ACC112 (cell line): ENCODE data around the gene NECTIN2.
"Not testable (repeated sequence)": the region's sequence is repeated elsewhere in the genome, so short reads cannot be mapped to it uniquely, and the experiment has no call there.

Source experiments
- H2AFZ ChIP-seq: fragments of 200-600 bp; sonication (generic); one replicate; pipeline ENCODE4 v1.6.0; 2017; ENCODE audit warnings: antibody characterized with exemption, low read length; ENCODE audit not compliant: unreplicated experiment
- H3K27ac ChIP-seq: fragments of 200-600 bp; sonication (generic); 2 replicates; pipeline ENCODE4 v1.5.1; 2014; ENCODE audit warnings: low read depth, mild to moderate bottlenecking, antibody characterized with exemption, low read length, moderate library complexity
- H3K27me3 ChIP-seq: fragments of 200-600 bp; sonication (generic); 2 replicates; pipeline ENCODE4 v1.6.1; 2014; ENCODE audit warnings: mild to moderate bottlenecking, antibody characterized with exemption, low read length, moderate library complexity, mixed read lengths; ENCODE audit not compliant: insufficient read depth
- H3K36me3 ChIP-seq: fragments of 200-600 bp; sonication (generic); 2 replicates; pipeline ENCODE4 v1.6.1; 2016; ENCODE audit warnings: mild to moderate bottlenecking, antibody characterized with exemption, low read length, moderate library complexity, mixed read lengths; ENCODE audit not compliant: insufficient read depth
- H3K4me1 ChIP-seq: fragments of 200-600 bp; sonication (generic); one replicate; pipeline ENCODE4 v1.6.1; 2016; ENCODE audit warnings: low read length, mixed read lengths; ENCODE audit not compliant: insufficient read depth, unreplicated experiment, control insufficient read depth
- H3K4me3 ChIP-seq: fragments of 200-600 bp; sonication (generic); 2 replicates; pipeline ENCODE4 v1.5.1; 2014; ENCODE audit warnings: mild to moderate bottlenecking, low read depth, low read length
- H3K79me2 ChIP-seq: fragments of 200-600 bp; sonication (generic); one replicate; pipeline ENCODE4 v1.6.0; 2016; ENCODE audit warnings: low read length; ENCODE audit not compliant: control insufficient read depth, unreplicated experiment, insufficient read depth

The NECTIN2 gene

DNA sequence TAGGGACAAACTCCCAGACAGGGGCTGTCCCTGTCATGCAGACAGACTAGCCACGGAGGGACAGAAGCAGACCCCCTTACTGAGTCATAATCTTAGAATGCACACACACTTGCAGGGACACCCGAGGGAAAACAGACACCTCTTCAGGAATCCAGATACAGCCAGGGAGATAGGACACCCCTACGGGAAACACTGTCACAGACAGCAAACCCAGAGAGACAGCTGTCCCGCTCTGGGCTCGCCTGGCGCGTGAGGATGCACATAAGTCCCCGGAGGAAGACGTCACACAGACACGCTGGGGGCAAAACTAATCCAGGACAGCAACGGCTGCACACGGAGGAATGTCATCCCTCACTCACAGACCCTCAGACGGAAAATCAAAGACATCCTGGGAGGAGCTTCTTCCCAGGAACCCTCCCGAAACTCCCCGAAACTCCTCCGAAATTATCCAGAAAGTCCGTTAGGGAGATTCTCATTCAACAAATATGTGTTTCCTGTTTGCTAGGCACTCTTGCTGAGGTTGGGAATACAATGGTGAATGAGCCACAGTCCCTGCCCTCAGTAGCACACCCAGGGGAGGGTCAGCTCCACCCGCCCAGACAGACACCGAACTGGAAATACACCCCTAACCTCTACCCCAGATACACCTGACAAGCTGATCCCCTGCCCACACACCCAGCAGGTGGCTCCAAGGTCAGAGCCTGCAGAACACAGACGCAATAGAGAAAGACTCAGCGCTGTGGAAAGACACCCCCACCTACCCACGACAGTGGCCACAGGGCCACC lies 29.8 kb downstream of the NECTIN2 start:
- Histone ChIP-seq H3K27me3 (no peaks in the 10 kb centered on the region), H3K4me1 (no peaks in the 10 kb centered on the region), H2AFZ (no peak overlapping the region), H3K79me2 (no peaks in the 10 kb centered on the region), H3K36me3 (no peaks in the 10 kb centered on the region), H3K4me3 (no peak overlapping the region), H3K27ac (no peak overlapping the region)

DNA sequence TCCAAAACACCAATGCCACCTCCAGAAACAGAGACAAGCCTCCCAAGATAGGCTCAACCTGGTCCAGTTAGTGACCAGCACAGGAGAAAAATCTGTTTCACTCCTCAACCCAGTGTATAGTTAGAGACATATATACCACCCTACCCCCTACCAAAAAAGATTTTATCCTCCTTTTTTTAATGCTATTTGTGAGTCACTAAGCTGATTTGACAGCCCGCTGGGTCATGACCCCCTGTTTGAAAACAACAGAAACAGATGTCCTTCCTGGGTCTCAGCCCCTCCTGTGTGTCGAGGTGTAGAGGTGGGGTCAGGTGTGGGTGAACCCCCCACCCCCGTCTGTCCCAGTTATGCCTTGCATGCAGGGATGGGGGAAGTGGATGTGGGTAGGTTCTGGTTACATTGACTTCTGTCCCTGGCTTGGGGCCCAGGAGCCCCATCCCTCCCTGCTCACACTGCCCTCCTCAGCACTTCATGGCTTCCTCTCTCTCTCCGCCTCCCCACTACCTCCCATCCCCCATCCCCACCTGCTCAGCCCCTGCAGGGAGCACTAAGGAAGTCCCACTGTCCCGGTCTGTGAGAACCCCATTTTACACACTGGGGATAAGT lies 30.9 kb downstream of the NECTIN2 start:
- Histone ChIP-seq H3K36me3 (no peaks in the 10 kb centered on the region), H3K4me1 (no peaks in the 10 kb centered on the region), H3K27ac (no peak overlapping the region), H3K27me3 (no peaks in the 10 kb centered on the region), H3K4me3 (no peak overlapping the region), H2AFZ (no peak overlapping the region), H3K79me2 (no peaks in the 10 kb centered on the region)

DNA sequence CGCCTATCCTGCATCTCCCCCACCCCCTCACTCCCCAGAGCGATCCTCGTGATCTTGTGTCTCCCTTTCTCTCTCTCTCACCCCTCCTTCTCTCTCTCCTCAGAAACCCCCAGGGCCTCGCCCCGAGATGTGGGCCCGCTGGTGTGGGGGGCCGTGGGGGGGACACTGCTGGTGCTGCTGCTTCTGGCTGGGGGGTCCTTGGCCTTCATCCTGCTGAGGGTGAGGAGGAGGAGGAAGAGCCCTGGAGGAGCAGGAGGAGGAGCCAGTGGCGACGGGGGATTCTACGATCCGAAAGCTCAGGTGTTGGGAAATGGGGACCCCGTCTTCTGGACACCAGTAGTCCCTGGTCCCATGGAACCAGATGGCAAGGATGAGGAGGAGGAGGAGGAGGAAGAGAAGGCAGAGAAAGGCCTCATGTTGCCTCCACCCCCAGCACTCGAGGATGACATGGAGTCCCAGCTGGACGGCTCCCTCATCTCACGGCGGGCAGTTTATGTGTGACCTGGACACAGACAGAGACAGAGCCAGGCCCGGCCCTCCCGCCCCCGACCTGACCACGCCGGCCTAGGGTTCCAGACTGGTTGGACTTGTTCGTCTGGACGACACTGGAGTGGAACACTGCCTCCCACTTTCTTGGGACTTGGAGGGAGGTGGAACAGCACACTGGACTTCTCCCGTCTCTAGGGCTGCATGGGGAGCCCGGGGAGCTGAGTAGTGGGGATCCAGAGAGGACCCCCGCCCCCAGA lies 32.2 kb downstream of the NECTIN2 start:
- H3K79me2 ChIP-seq: no peaks in the 10 kb centered on the region
- H3K27ac ChIP-seq: no peak overlapping the region
- H3K27me3 ChIP-seq: no peaks in the 10 kb centered on the region
- H3K36me3 ChIP-seq: no peaks in the 10 kb centered on the region
- no peaks in the 10 kb centered on the region for H3K4me1 ChIP-seq
- H3K4me3 ChIP-seq: no peak overlapping the region
- H2AFZ ChIP-seq: no peak overlapping the region

DNA sequence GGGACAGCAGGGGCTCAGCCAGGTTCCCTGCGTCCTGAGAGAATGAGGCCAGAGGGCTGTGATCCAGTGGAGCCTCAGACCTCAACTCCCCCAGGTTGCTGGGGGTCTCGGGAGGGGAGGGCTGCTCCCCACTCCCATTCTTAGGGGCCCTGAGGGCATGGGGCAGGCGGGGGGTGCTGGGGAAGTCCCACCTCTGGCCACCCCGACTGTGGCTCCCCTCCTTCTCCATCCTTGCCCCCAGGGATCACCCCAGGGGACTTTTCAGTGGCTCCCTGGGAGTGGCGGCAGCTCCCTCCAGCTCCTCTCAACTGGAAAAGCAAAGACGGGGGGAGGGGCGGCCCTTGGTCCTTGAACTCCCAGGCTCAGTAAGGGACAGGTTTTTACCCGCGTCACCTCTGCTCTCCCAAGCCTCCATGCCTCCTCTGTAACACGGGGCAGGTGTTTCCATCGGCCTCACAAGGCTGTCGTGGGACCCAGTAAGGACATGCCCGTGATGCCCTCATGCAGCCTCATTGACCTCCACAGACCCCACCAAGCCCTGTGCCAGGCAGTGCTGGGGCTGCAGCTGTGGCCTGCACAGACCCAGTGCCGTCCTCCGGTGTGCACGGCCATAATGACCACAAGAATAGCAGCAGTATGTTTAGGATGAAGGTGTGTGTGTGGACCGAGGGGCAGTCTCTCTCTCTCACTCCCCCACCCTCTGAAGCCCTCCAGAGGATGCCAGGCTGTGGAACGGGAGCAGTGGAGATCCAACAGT lies 33.4 kb downstream of the NECTIN2 start:
- no peaks in the 10 kb centered on the region for H3K36me3 ChIP-seq

DNA sequence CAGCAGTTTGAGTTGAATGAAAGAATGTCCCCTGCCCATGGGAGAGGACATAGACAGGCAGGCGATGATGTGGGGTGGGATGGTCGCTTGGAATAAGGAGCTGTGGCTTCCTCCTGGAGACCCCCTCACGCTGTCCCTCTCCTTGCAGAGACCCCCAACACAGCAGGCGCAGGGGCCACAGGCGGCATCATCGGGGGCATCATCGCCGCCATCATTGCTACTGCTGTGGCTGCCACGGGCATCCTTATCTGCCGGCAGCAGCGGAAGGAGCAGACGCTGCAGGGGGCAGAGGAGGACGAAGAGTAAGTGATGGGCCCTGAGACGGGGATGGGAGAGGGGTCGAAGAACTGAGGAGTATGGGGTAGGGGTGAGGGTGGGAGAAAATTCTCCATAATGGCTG lies 36.0 kb downstream of the NECTIN2 start:
- H3K27me3 ChIP-seq: no peaks in the 10 kb centered on the region
- no peaks in the 10 kb centered on the region for H3K4me1 ChIP-seq
- H2AFZ ChIP-seq: no peak overlapping the region
- no peaks in the 10 kb centered on the region for H3K79me2 ChIP-seq
- no peak overlapping the region for H3K4me3 ChIP-seq
- no peaks in the 10 kb centered on the region for H3K36me3 ChIP-seq
- H3K27ac ChIP-seq: no peak overlapping the region

More for the DNA sequence above, 33.4 kb downstream of the NECTIN2 start:
- Histone ChIP-seq H2AFZ (no peak overlapping the region), H3K79me2 (no peaks in the 10 kb centered on the region), H3K4me1 (no peaks in the 10 kb centered on the region), H3K27ac (no peak overlapping the region), H3K4me3 (no peak overlapping the region), H3K27me3 (no peaks in the 10 kb centered on the region)

DNA sequence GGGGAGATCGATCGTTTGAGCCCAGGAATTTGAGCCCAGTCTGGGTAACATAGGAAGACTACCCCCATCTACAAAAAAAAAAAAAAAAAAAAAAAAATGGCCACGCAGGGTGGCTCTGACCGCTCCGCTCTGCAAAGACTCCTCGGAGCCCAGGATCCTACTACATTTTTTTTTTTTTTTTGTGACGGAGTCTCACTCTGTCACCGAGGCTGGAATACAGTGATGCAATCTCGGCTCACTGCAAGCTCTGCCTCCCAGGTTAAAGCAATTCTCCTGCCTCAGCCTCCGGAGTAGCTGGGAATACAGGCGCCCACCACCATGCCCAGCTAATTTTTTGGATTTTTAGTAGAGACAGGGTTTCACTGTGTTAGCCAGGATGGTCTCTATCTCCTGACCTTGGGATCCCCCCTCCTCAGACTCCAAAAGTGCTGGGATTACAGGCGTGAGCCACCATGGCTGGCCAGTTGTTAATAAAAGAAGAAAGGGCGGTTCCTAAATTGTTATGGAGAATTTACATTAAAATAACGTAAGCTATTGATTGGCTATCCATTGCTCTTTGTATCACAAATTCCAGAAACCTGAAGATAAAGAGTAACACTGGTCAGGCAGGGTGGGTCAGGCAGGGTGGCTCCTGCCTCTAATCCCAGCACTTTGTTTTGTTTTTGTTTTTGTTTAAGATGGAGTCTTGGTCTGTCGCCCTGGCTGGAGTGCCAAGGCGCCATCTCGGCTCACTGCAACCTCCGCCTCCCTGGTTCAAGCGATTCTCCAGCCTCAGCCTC lies 36.7 kb downstream of the NECTIN2 start:
- not testable (repeated sequence) for H3K4me3 ChIP-seq, H3K4me1 ChIP-seq, H3K27me3 ChIP-seq, H3K27ac ChIP-seq, H3K36me3 ChIP-seq, H3K79me2 ChIP-seq, H2AFZ ChIP-seq

DNA sequence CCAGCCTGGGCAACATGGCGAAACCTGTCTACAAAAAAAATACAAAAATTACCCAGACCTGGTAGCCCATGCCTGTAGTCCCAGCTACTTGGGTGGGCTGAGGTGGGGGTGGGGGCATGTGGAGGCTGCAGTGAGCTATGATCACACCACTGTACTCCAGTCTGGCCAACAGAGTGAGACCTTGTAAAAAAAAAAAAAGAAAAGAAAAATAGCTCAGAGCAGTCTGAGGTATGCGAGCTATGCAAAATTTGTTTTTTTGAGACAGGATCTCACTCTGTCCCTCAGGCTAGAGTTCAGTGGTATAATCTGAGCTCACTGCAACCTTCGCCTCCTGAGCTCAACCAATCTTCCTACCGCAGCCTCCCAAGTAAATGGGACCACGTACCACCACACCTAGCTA lies 37.8 kb downstream of the NECTIN2 start:
- Histone ChIP-seq H3K4me3 (no peak overlapping the region), H3K36me3 (no peaks in the 10 kb centered on the region), H3K27me3 (no peaks in the 10 kb centered on the region), H3K27ac (no peak overlapping the region), H3K4me1 (no peaks in the 10 kb centered on the region), H3K79me2 (no peaks in the 10 kb centered on the region), H2AFZ (no peak overlapping the region)

DNA sequence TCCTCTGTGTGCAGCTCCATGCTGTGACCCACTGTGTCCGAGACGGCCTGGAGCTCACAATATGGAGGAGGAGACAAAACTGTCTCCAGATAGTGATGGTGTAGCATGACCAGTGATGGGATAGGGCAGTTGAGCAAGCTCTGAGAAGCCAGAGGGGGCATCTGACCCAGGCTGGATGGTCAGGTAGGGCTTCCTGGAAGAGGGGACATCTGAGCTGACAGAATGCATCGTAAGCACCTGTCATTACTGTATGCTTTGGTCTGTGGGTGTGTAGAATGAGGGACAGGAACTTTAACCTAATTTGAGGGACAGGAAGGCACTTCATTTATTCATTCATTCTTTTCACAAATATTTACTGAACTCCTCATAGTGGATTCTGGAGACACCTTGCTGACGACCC lies 38.5 kb downstream of the NECTIN2 start:
- H3K27me3 ChIP-seq: no peaks in the 10 kb centered on the region
- H3K36me3 ChIP-seq: no peaks in the 10 kb centered on the region
- no peak overlapping the region for H2AFZ ChIP-seq
- no peak overlapping the region for H3K4me3 ChIP-seq
- H3K27ac ChIP-seq: no peak overlapping the region
- no peaks in the 10 kb centered on the region for H3K79me2 ChIP-seq
- H3K4me1 ChIP-seq: no peaks in the 10 kb centered on the region

DNA sequence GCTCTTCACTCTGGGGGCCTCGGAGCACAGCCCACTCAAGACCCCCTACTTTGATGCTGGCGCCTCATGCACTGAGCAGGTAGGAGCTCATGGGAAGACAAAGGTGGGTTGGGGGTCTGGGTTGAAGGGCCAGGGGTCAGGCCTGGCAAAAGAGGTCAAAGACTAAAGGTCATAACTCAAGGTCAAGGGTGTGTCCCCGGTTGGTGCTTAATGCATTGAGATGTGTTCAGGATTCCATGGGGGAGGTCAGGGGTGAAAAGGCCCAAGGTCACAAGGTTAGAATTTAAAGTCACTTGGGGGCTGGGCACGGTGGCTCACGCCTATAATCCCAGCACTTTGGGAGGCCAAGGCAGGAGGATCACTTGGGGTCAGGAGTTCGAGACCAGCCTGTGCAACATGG lies 40.0 kb downstream of the NECTIN2 start:
- Histone ChIP-seq H3K79me2 (peaks cover under 1% of the 10 kb centered on the region), H3K27ac (no peak overlapping the region), H2AFZ (no peak overlapping the region), H3K4me1 (no peaks in the 10 kb centered on the region), H3K4me3 (no peak overlapping the region), H3K36me3 (no peaks in the 10 kb centered on the region), H3K27me3 (no peaks in the 10 kb centered on the region)

DNA sequence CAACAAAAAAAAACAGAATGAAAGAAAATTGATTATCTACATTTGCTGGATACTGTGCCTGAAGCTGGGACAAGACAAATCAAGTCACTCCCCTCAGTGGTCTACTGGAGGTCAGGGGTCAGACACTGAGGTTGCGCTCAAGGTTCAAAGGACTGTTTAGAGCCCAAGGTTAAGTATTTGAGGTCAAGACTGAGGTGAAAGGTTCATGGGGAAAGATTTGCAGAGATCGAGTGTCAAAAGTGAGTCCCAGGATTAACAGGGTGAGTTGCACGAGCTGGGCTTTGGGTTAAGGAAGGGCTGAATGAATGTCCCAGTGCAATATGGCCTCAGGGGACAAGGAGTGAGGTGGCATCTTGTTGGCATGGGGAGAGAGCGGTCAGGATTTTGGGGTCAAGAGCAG lies 41.6 kb downstream of the NECTIN2 start:
- Histone ChIP-seq H3K27ac (no peak overlapping the region), H3K36me3 (no peaks in the 10 kb centered on the region), H3K27me3 (no peaks in the 10 kb centered on the region), H2AFZ (no peak overlapping the region), H3K4me3 (no peak overlapping the region), H3K4me1 (peaks cover 5% of the 10 kb centered on the region), H3K79me2 (peaks cover 16% of the 10 kb centered on the region)
